GM10248 (cell line): ENCODE data around the gene CYBC1.

Experiments
- CTCF ChIA-PET: fragments of 300-600 bp; sonication (Branson Sonifier 250); formaldehyde crosslinking; extraction: SDS; loops from one replicate; lab custom pipeline; 2021; ENCODE audit warnings: antibody characterized with exemption; lab: Yijun Ruan, JAX
- POLR2A ChIA-PET: fragments of 350-650 bp; sonication (Branson Sonifier 250); formaldehyde crosslinking; extraction: SDS; loops from one replicate; lab custom pipeline; 2020; ENCODE audit warnings: antibody characterized with exemption; lab: Yijun Ruan, JAX
- DNase-seq: peaks from one replicate; pipeline ENCODE4 v3.0.0; 2012; ENCODE audit errors: extremely low spot score
- CTCF ChIP-seq: IDR thresholded peaks from 2 replicates; pipeline ENCODE4 v1.5.1; 2012; ENCODE audit warnings: mild to moderate bottlenecking, low read depth; ENCODE audit errors: extremely low read depth, missing control alignments, control extremely low read depth

The CYBC1 gene

GRCh38 chr17:82449883-82450356 is 632 bp downstream of the CYBC1 start:
- no peak for DNase-seq
- TF ChIP-seq CTCF = no peak
- ChIA-PET POLR2A (interaction anchor here (0.6 to 1.1 kb wide), 3 partner anchors 8 to 400 kb away, joined by 3 to 5 read pairs (median 3); partner anchors contain the start of gene OGFOD3), CTCF (interaction anchor here (0.8 to 1.6 kb wide), 3 partner anchors 101 to 152 kb away, joined by 4 to 5 read pairs (median 4); no protein-coding TSS in a partner anchor)

GRCh38 chr17:82449131-82449882 is 1.2 kb downstream of the CYBC1 start:
- DNase-seq = peak; percentile 79
- ChIA-PET CTCF (interaction anchor here (0.8 to 1.6 kb wide), 3 partner anchors 102 to 151 kb away, joined by 4 to 5 read pairs (median 4); no protein-coding TSS in a partner anchor), POLR2A (interaction anchor here (0.6 to 1.1 kb wide), 3 partner anchors 8 to 399 kb away, joined by 3 to 5 read pairs (median 3); partner anchors contain the start of gene OGFOD3)
- no peak for TF ChIP-seq CTCF

- ChIA-PET POLR2A (no interaction called here), CTCF (interaction anchor here (0.8 kb wide), 1 partner anchor 227 kb away, joined by 3 read pairs; no protein-coding TSS in a partner anchor)
- no peak for TF ChIP-seq CTCF
- DNase-seq = no peak
Observed at GRCh38 chr17:82447876-82448275, 2.7 kb downstream of the CYBC1 start.

GRCh38 chr17:82446649-82447048 is 3.9 kb downstream of the CYBC1 start:
- ChIA-PET POLR2A (no interaction called here), CTCF (interaction anchor here (0.8 kb wide), 1 partner anchor 27 kb away, joined by 5 read pairs; no protein-coding TSS in a partner anchor)
- DNase-seq = no peak
- TF ChIP-seq CTCF = no peak

GRCh38 chr17:82446124-82446523 is 4.4 kb downstream of the CYBC1 start:
- ChIA-PET CTCF (interaction anchor here (0.8 to 1.0 kb wide), 2 partner anchors 26 to 84 kb away, joined by 3 to 5 read pairs; no protein-coding TSS in a partner anchor), POLR2A (no interaction called here)
- no peak for DNase-seq
- no peak for TF ChIP-seq CTCF

GRCh38 chr17:82445542-82445941 is 5.0 kb downstream of the CYBC1 start:
- no peak for DNase-seq
- POLR2A ChIA-PET = no interaction called here
- no peak for TF ChIP-seq CTCF
- CTCF ChIA-PET = interaction anchor here (1.0 kb wide), 1 partner anchor 83 kb away, joined by 3 read pairs; no protein-coding TSS in a partner anchor
